HepG2 (cell line): ENCODE results near the gene PARVA. TPM values are rescaled to one million over a fixed set of nuclear protein-coding genes. Genes with fewer than 3 reads are reported as not detected.

Source experiments
- ATAC-seq: fragments of 200-7000 bp; cut with Tn5 transposase; 3 replicates; pipeline ENCODE4 v1.9.1; 2020; ENCODE audit warnings: mild to moderate bottlenecking, moderate library complexity
- BruUV-seq: library from RNA; stranded (reverse); fragments of 400-500 nt; replicated peaks from 2 replicates; lab custom pipeline; 2021; lab: Mats Ljungman, UMichigan
- CTCF ChIA-PET: fragments of 300-600 bp; formaldehyde crosslinking; extraction: SDS; loops from one replicate; lab custom pipeline; 2021; ENCODE audit warnings: low total read pairs, inconsistent platforms, low intra/inter-chr PET ratio; lab: Yijun Ruan, JAX
- POLR2A ChIA-PET: fragments of 350-600 bp; sonication (Branson Sonifier 250); formaldehyde crosslinking; loops from one replicate; lab custom pipeline; 2020; ENCODE audit warnings: antibody characterized with exemption, inconsistent platforms; lab: Yijun Ruan, JAX
- DNase-seq: peaks from one replicate; pipeline ENCODE4 v3.0.0-alpha.2; 2015; ENCODE audit warnings: low spot score
- FAIRE-seq: peaks from 3 replicates; lab custom pipeline; 2011; peaks lifted over from hg19 to GRCh38; lab: Jason Lieb, UNC
- H2AFZ ChIP-seq: one replicate; pipeline ENCODE4 v1.6.1; 2011; ENCODE audit warnings: low read length, inconsistent platforms
- H3K27ac ChIP-seq: fragments of 300-600 bp; 3 replicates; pipeline ENCODE4 v1.8.0; 2011; ENCODE audit warnings: mixed run types, mild to moderate bottlenecking, mixed read lengths, low read length, inconsistent platforms; ENCODE audit not compliant: insufficient read depth; ENCODE audit errors: extremely low read length
- H3K27me3 ChIP-seq, 2 experiments: fragments of 200-600 bp in 1 of 2; 2 replicates in 1 of 2; 3 replicates in 1 of 2; pipeline versions ENCODE4 v1.6.0 to v1.8.0; 2011; ENCODE audit warnings: low read length in 2 of 2, mild to moderate bottlenecking in 2 of 2, moderate library complexity in 2 of 2, inconsistent platforms in 1 of 2; ENCODE audit not compliant: insufficient read depth in 2 of 2, control insufficient read depth in 1 of 2
- H3K36me3 ChIP-seq, 2 experiments: fragments of 200-600 bp in 1 of 2; replicated peaks in 1 of 2; 2 replicates in 1 of 2; 3 replicates in 1 of 2; pipeline versions ENCODE4 v1.5.1 to v1.8.0; 2011; ENCODE audit warnings: low read length in 2 of 2, inconsistent platforms in 1 of 2; ENCODE audit not compliant: insufficient read depth in 2 of 2, control insufficient read depth in 1 of 2
- H3K4me1 ChIP-seq: 2 replicates; pipeline ENCODE4 v1.5.1; 2012; ENCODE audit warnings: low read length, inconsistent platforms; ENCODE audit not compliant: insufficient read depth
- H3K4me2 ChIP-seq: 2 replicates; pipeline ENCODE4 v1.6.0; 2011; ENCODE audit warnings: low read depth, low read length, inconsistent platforms
- H3K4me3 ChIP-seq, 3 experiments: fragments of 200-600 bp in 1 of 3; sonication (generic), shearing (Covaris generic) in 1 of 3; replicated peaks in 1 of 3; 2 replicates each; pipeline ENCODE4 v1.5.1; 2011 to 2016; ENCODE audit warnings: low read length in 3 of 3, inconsistent platforms in 2 of 3, low read depth in 2 of 3, mild to moderate bottlenecking in 2 of 3, control low read depth in 1 of 3, mixed read lengths in 1 of 3; ENCODE audit not compliant: insufficient read depth in 1 of 3
- H3K79me2 ChIP-seq: one replicate; pipeline ENCODE4 v1.6.1; 2011; ENCODE audit warnings: low read length, inconsistent platforms; ENCODE audit not compliant: insufficient read depth
- H3K9ac ChIP-seq: 2 replicates; pipeline ENCODE4 v1.6.0; 2011; ENCODE audit warnings: mild to moderate bottlenecking, low read depth, low read length, inconsistent platforms; ENCODE audit not compliant: insufficient read depth
- H3K9me3 ChIP-seq: 2 replicates; pipeline ENCODE4 v1.5.1; 2012; ENCODE audit warnings: mild to moderate bottlenecking, low read length
- H4K20me1 ChIP-seq: 2 replicates; pipeline ENCODE4 v1.6.0; 2011; ENCODE audit warnings: inconsistent platforms, mild to moderate bottlenecking, low read length, moderate library complexity; ENCODE audit not compliant: insufficient read depth
- CREB3 ChIP-seq: sonication (generic); formaldehyde crosslinking; IDR thresholded peaks from 2 replicates; pipeline ENCODE4 v1.5.0; 2020; ENCODE audit warnings: missing genetic modification reagents
- GFI1 ChIP-seq: sonication (generic); formaldehyde crosslinking; IDR thresholded peaks from 2 replicates; pipeline ENCODE4 v1.5.0; 2020; ENCODE audit warnings: missing genetic modification reagents, mild to moderate bottlenecking, borderline replicate concordance
- NR2F1 ChIP-seq, 2 experiments: fragments of 450-650 bp in 1 of 2; formaldehyde crosslinking in 1 of 2; IDR thresholded peaks; 2 replicates each; pipeline versions ENCODE4 v1.5.0 to v1.6.1; 2016 to 2020; ENCODE audit warnings: mild to moderate bottlenecking in 1 of 2, missing compliant biosample characterization in 1 of 2, missing genetic modification reagents in 1 of 2, moderate library complexity in 1 of 2
- RBFOX2 ChIP-seq: fragments of 200-400 bp; formaldehyde crosslinking; IDR thresholded peaks from 2 replicates; pipeline ENCODE4 v1.6.1; 2017; ENCODE audit warnings: low read depth, mild to moderate bottlenecking, low read length
- REST ChIP-seq, 2 experiments: IDR thresholded peaks; 2 replicates each; pipeline ENCODE4 v1.6.1; 2011 to 2012; ENCODE audit warnings: low read length in 2 of 2, borderline replicate concordance in 1 of 2, low read depth in 1 of 2, mild to moderate bottlenecking in 1 of 2, moderate library complexity in 1 of 2
- ZNF276 ChIP-seq: sonication (generic); formaldehyde crosslinking; IDR thresholded peaks from 2 replicates; pipeline ENCODE4 v1.4.0; 2020; ENCODE audit warnings: mild to moderate bottlenecking, low read depth, missing genetic modification reagents
- ZNF678 ChIP-seq: sonication (generic); formaldehyde crosslinking; IDR thresholded peaks from 2 replicates; pipeline ENCODE4 v1.4.0; 2020; ENCODE audit warnings: mild to moderate bottlenecking, missing genetic modification reagents
- ZNF761 ChIP-seq: sonication (generic); formaldehyde crosslinking; conservative IDR thresholded peaks from 2 replicates; pipeline ENCODE4 v1.4.0; 2020; ENCODE audit warnings: mild to moderate bottlenecking, missing genetic modification reagents
- ZNF768 ChIP-seq: sonication (generic); formaldehyde crosslinking; IDR thresholded peaks from 2 replicates; pipeline ENCODE4 v1.4.0; 2020; ENCODE audit warnings: missing genetic modification reagents
- ZNF800 ChIP-seq: sonication (generic); formaldehyde crosslinking; IDR thresholded peaks from 2 replicates; pipeline ENCODE4 v1.4.0; 2020; ENCODE audit warnings: missing genetic modification reagents
- ZSCAN20 ChIP-seq: sonication (generic); formaldehyde crosslinking; IDR thresholded peaks from 2 replicates; pipeline ENCODE4 v1.4.0; 2020; ENCODE audit warnings: missing genetic modification reagents, mild to moderate bottlenecking, borderline replicate concordance
- ZSCAN21 ChIP-seq: sonication (generic); formaldehyde crosslinking; IDR thresholded peaks from 2 replicates; pipeline ENCODE4 v1.8.0; 2022; ENCODE audit warnings: mild to moderate bottlenecking, missing genetic modification reagents, moderate library complexity, borderline replicate concordance
- WGBS: methylation state at CpG from one replicate; pipeline ENCODE4 v1.1.6; 2017; ENCODE audit warnings: low lambda C conversion rate; 5-methylcytosine and 5-hydroxymethylcytosine counted together
- in situ Hi-C: cut with HindIII; loops from 2 replicates; pipeline ENCODE4 v1.10.0; 2017; ENCODE audit warnings: low pct_unique_long_range_greater_than_20kb; ENCODE audit not compliant: extremely low pct_ligation_motif_present
- intact Hi-C: fragments of 100-400 bp; cut with micrococcal nuclease; formaldehyde crosslinking; loops from one replicate; pipeline ENCODE4 v1.10.0; 2022; ENCODE audit not compliant: unreplicated experiment
- polyA plus RNA-seq, 8 experiments: library from polyadenylated mRNA; depleted of rRNA in 3 of 8; stranded (reverse) in 7 of 8; unstranded in 1 of 8; fragments of >200 nt; fragmentation: Illumina TruSeq in 4 of 8; extraction: Trizol in 4 of 8; gene quantifications; 2 replicates each; pipeline versions ENCODE4 v1.2.1 to v1.2.3, GENCODE V29; 2011 to 2016; ENCODE audit warnings: low read depth in 4 of 8, missing spikeins in 1 of 8, mixed read lengths in 1 of 8; ENCODE audit not compliant: insufficient read depth in 1 of 8
- total RNA-seq, 5 experiments: library from RNA; depleted of rRNA; stranded (reverse); fragments of >200 nt; fragmentation: Illumina TruSeq; extraction: Trizol; gene quantifications; 2 replicates each; pipeline ENCODE4 v1.2.3, GENCODE V29; 2016; ENCODE audit warnings: low read depth in 1 of 5

The PARVA gene
- total and polyA plus RNA-seq, 2 of the 13 experiments (the other 11 are each of a cell fraction or from before 2014, with no cell fraction given) = 5.9 to 9.1 TPM

- TF ChIP-seq ZNF276 (CRISPR knock-in tag) (no peak), ZNF678 (CRISPR knock-in tag) (no peak)
These were observed 130.9 kb downstream of the PARVA start (continued) for GRCh38 chr11:12508151-12508751.

- WGBS = 94% methylated on average over 5 of the region's 5 CpGs
- Histone ChIP-seq H3K4me2 (no peak overlapping the region), H3K36me3 (peaks cover 2% of the 10 kb centered on the region in 2 experiments; a peak in 2 of 5 replicates), H3K79me2 (no peaks in the 10 kb centered on the region), H3K9me3 (no peaks in the 10 kb centered on the region), H3K27me3 (no peaks in the 10 kb centered on the region), H3K9ac (no peak overlapping the region), H3K4me3 (no peak overlapping the region), H3K4me1 (0 out of 2 replicates have a peak, but pooled peaks cover 6% of the 10 kb centered on the region), H3K27ac (no peak overlapping the region), H2AFZ (no peak overlapping the region), H4K20me1 (no peaks in the 10 kb centered on the region)
- no TSS peak for BruUV-seq
- no peak for ATAC-seq
- intact Hi-C loops (no loop called here), in situ Hi-C loops (no loop called here)
- FAIRE-seq = no peak
- POLR2A ChIA-PET = no interaction called here
- CTCF ChIA-PET = no interaction called here
- no peak for DNase-seq
- no peak for TF ChIP-seq NR2F1 (CRISPR knock-in tag; IDR thresholded peaks at IDR 0.05)
- TF ChIP-seq REST (IDR thresholded peaks at IDR 0.05; ENCODE audit: borderline replicate concordance in 1 of 2, low read depth in 1 of 2, low read length in 2 of 2) = no peak
- TF ChIP-seq ZSCAN21 = no peak
- no peak for TF ChIP-seq ZSCAN20
- no peak for TF ChIP-seq CREB3 (CRISPR knock-in tag)
- no peak for TF ChIP-seq ZNF800 (CRISPR knock-in tag)
- TF ChIP-seq ZNF768 (CRISPR knock-in tag) = no peak
- no peak for TF ChIP-seq RBFOX2
- TF ChIP-seq ZNF761 (CRISPR knock-in tag) = no peak
- no peak for TF ChIP-seq GFI1 (CRISPR knock-in tag)
These were observed 132.0 kb downstream of the PARVA start for GRCh38 chr11:12509371-12509770.
